Lower leg skin (tissue), 3 donors: ENCODE results near the gene CHN2.

Experiments
- CTCF ChIP-seq, 3 donors: fragments of 450-650 bp; IDR thresholded peaks; one replicate each; pipeline ENCODE4 v1.5.1; 2016; ENCODE audit warnings: antibody characterized with exemption in 3 of 3, mild to moderate bottlenecking in 3 of 3, moderate library complexity in 2 of 3
- POLR2A ChIP-seq, 2 donors: fragments of 450-650 bp; IDR thresholded peaks; one replicate each; pipeline ENCODE4 v1.6.1; 2016 to 2017; ENCODE audit warnings: antibody characterized with exemption in 2 of 2, mild to moderate bottlenecking in 1 of 2, moderate library complexity in 1 of 2

- TF ChIP-seq CTCF (IDR thresholded peaks at IDR 0.05) = no peak
- no peak for TF ChIP-seq POLR2A (IDR thresholded peaks at IDR 0.05)
Measured at GRCh38 chr7:29275493-29275892, 80.9 kb downstream of the CHN2 start.
